Osteoblast (primary cell): ENCODE measurements around the gene PEDS1. TPM values are rescaled to one million over a fixed set of nuclear protein-coding genes. Genes with fewer than 3 reads are reported as not detected.

Source experiments
- DNase-seq: peaks from one replicate; pipeline ENCODE4 v3.0.0; 2011; ENCODE audit warnings: low spot score, mixed read lengths; ENCODE audit not compliant: insufficient read length; ENCODE audit errors: missing footprints
- H2AFZ ChIP-seq: 2 replicates; pipeline ENCODE4 v1.6.0; 2011; ENCODE audit warnings: mild to moderate bottlenecking, low read length
- H3K27ac ChIP-seq: 2 replicates; pipeline ENCODE4 v1.5.1; 2011; ENCODE audit warnings: mild to moderate bottlenecking, low read depth, low read length, moderate library complexity
- H3K27me3 ChIP-seq: 2 replicates; pipeline ENCODE4 v1.6.0; 2012; ENCODE audit warnings: mild to moderate bottlenecking, control low read depth, inconsistent platforms, low read length, moderate library complexity; ENCODE audit not compliant: insufficient read depth
- H3K36me3 ChIP-seq: 2 replicates; pipeline ENCODE4 v1.5.1; 2011; ENCODE audit warnings: mild to moderate bottlenecking, low read length, control low read depth, moderate library complexity; ENCODE audit not compliant: insufficient read depth
- H3K4me1 ChIP-seq: 2 replicates; pipeline ENCODE4 v1.5.1; 2011; ENCODE audit warnings: mild to moderate bottlenecking, low read length, control low read depth, moderate library complexity; ENCODE audit not compliant: insufficient read depth
- H3K4me2 ChIP-seq: 2 replicates; pipeline ENCODE4 v1.6.0; 2011; ENCODE audit warnings: mild to moderate bottlenecking, low read length; ENCODE audit not compliant: insufficient read depth
- H3K4me3 ChIP-seq: fragments of 200-600 bp; sonication (generic); 3 replicates; pipeline ENCODE4 v1.5.1; 2012; ENCODE audit warnings: mild to moderate bottlenecking, low read length, inconsistent platforms; ENCODE audit not compliant: insufficient read depth
- H3K79me2 ChIP-seq: 2 replicates; pipeline ENCODE4 v1.6.0; 2012; ENCODE audit warnings: mild to moderate bottlenecking, low read length, control low read depth, inconsistent platforms; ENCODE audit not compliant: insufficient read depth
- H3K9me3 ChIP-seq: 2 replicates; pipeline ENCODE4 v1.5.1; 2011; ENCODE audit warnings: low read depth, low read length, control low read depth
- H4K20me1 ChIP-seq: 2 replicates; pipeline ENCODE4 v1.6.0; 2012; ENCODE audit warnings: mild to moderate bottlenecking, low read length, control low read depth; ENCODE audit not compliant: insufficient read depth
- CTCF ChIP-seq: IDR thresholded peaks from 2 replicates; pipeline ENCODE4 v1.5.1; 2011; ENCODE audit warnings: mild to moderate bottlenecking, low read depth, low read length, moderate library complexity; ENCODE audit errors: extremely low read depth
- total RNA-seq: library from RNA; depleted of rRNA; stranded (reverse); fragments of >200 nt; gene quantifications from 2 replicates; pipeline ENCODE4 v1.2.3, GENCODE V29; 2012

The PEDS1 gene
- total RNA-seq, 1 donor, result 37.6 TPM

GRCh38 chr20:50175938-50176933 is 22.7 kb upstream of the PEDS1 start:
- Histone ChIP-seq H3K36me3 (no peaks in the 10 kb centered on the region), H3K79me2 (no peaks in the 10 kb centered on the region), H3K27ac (no peak overlapping the region), H3K4me1 (peaks cover 13% of the 10 kb centered on the region), H3K27me3 (no peaks in the 10 kb centered on the region), H4K20me1 (no peaks in the 10 kb centered on the region), H3K4me3 (no peak overlapping the region), H3K9me3 (no peaks in the 10 kb centered on the region), H3K4me2 (no peak overlapping the region), H2AFZ (no peak overlapping the region)
- no peak for DNase-seq
- no peak for TF ChIP-seq CTCF

DNA sequence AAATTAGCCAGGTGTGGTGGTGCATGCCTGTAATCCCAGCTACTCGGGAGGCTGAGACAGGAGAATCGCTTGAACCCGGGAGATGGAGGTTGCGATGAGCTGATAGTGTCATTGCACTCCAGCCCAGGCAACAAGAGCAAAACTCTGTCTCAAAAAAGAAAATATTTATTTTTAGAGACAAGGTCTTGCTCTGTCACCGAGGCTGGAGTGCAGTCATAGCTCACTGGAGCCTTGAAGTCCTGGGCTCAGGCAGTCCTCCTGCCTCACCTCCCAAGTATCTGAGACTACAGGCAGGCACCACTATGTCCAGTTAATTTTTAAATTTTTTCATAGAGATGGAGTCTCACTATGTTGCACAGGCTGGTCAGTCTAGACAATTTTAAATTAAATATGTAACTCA is 20.9 kb upstream of the PEDS1 start:
- peaks cover 13% of the 10 kb centered on the region for H3K4me1 ChIP-seq
- no peaks in the 10 kb centered on the region for H4K20me1 ChIP-seq

DNA sequence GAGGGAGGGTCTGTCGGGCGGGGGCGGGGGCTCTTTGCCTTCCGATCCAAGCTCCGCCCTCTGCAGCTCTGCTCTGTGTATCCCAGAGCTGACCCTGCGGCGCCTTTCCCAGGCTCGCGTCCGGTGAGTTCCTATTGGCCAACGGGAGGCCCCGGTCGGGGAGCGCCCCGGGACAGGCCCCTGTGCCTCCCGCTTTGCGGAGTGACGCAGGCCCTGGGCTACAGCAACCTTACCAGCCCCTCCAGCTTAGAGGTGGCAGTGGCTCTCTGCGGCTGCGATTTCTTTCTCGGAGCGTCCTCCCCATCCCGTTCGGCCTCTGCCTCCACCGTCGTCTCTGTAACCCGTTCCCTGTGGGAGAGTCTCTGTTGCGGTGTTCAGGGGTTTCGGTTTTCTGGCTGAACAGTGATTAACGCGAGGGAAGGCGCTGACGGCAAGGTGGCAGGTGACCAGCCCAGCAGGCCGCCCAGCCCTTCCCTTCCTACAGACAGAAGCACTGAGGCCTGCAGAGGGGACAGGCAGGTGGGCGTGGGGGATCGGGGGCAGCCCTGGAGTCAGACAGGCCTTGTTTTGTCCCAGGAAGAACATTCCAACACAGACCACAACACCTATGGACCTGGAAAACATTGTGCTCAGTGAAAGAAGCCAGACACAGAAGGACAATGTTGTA is 19.0 kb upstream of the PEDS1 start:
- Histone ChIP-seq H4K20me1 (no peaks in the 10 kb centered on the region), H3K27me3 (no peaks in the 10 kb centered on the region), H2AFZ (peak overlapping the region; percentile 99), H3K79me2 (no peaks in the 10 kb centered on the region), H3K4me2 (peak overlapping the region; percentile 95), H3K36me3 (no peaks in the 10 kb centered on the region), H3K4me1 (peaks cover 13% of the 10 kb centered on the region), H3K27ac (peak overlapping the region; percentile 91), H3K4me3 (peak overlapping the region; percentile 89), H3K9me3 (no peaks in the 10 kb centered on the region)
- no peak for TF ChIP-seq CTCF
- DNase-seq, result peak; percentile 97

More for the DNA sequence above, 20.9 kb upstream of the PEDS1 start:
- no peak for TF ChIP-seq CTCF
- Histone ChIP-seq H3K27me3 (no peaks in the 10 kb centered on the region), H3K27ac (no peak overlapping the region), H2AFZ (no peak overlapping the region), H3K36me3 (no peaks in the 10 kb centered on the region), H3K4me2 (no peak overlapping the region), H3K9me3 (no peaks in the 10 kb centered on the region), H3K79me2 (no peaks in the 10 kb centered on the region), H3K4me3 (no peak overlapping the region)
- DNase-seq, result no peak
